Erythroblast (primary cell): ENCODE results near the gene DCAF8.

Experiments used
- GATA1 ChIP-seq: IDR thresholded peaks from 2 replicates; pipeline ENCODE4 v1.6.1; 2011; ENCODE audit warnings: low read depth, mild to moderate bottlenecking, control low read depth, low read length, moderate library complexity
- POLR2A ChIP-seq: IDR thresholded peaks from 2 replicates; pipeline ENCODE4 v1.6.1; 2011; ENCODE audit warnings: mild to moderate bottlenecking, low read length

- TF ChIP-seq POLR2A, result no peak
- TF ChIP-seq GATA1, result no peak
Observed at GRCh38 chr1:160177667-160178066, 84.7 kb downstream of the DCAF8 start.
